Stimulated activated CD4-positive, alpha-beta T cell treated with anti-CD3 and anti-CD28 coated beads, Interleukin-15, amount 100 ng/mL, for 1 hour (primary cell): ENCODE data around the gene RERE.
A peak's percentile ranks its signal among the peaks of the same experiment; 100 is the strongest.

Experiments
- DNase-seq, 2 donors: peaks; one replicate each; pipeline ENCODE4 v3.0.0-alpha.2; 2020; ENCODE audit warnings: low read depth in 1 of 2, low spot score in 1 of 2

The RERE gene

GRCh38 chr1:8357329-8358101 lies 459.9 kb downstream of the RERE start:
- DNase-seq, result no peak

- no peak for DNase-seq
Observed at GRCh38 chr1:8356256-8357209, 460.9 kb downstream of the RERE start.

- no peak for DNase-seq
Observed at GRCh38 chr1:8355439-8356255, 461.8 kb downstream of the RERE start.

DNA sequence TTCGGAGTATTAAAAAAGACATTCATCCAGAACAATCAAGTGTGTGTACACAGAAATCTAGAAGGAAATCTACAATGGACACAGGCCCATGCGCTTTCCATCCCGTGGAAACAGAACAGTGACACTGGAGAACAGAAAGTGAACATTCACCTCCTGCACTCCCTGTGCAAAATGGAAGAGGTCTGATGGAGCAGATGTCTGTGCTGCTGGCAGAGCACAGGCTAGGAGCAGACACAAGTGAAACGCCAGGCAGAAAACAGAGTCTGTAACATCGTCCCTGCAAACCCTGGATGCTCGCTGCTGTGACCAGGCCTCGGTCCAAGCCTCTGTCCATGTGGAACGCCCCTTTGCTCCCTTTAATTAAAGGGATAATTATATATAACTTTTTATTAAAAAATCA lies 463.4 kb downstream of the RERE start:
- DNase-seq, result no peak

DNA sequence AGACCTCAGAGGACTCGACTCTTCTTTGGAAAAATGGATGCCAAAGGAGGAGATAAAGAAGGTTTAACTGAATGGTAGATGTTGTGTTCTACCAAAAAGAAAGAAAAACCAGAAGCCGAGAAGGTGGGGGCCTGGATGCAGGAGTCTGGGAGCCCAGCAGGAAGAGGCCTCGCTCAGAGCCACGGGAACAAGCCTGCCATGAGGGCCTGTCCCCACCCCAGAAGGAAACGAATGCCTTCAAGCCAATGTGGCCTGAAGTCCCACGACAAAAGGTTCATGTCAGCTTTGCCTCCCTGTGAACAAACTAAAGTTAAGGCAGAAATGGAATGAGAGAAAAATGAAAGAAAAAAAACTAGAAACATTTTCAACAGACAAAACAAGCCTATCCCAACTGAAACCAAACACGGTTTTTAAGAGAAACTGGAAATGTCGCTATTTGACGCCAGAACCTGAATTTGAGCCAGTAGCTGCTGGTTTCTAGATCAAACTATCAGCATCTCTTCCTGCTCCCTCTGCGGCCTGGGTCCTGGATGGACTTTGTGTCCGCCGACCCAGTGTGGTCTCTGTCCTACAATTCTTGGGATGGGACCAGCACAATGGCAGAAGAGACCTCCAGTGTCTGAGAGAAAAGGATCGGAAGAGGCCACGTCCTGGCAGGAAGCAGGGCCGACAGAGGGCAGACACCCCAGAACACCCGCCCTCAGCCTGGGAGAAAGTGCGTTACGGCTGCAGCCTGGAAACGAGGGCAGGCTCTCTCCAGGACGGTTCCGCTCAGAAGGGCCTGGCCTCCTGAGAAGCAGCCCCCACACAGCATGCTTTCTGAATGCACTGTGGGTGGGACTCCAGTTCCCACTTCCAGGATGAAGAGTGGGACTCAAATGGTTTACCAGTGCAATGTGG lies 464.3 kb downstream of the RERE start:
- DNase-seq, result no peak

- no peak for DNase-seq
Observed at GRCh38 chr1:8352471-8352845, 465.0 kb downstream of the RERE start.

DNA sequence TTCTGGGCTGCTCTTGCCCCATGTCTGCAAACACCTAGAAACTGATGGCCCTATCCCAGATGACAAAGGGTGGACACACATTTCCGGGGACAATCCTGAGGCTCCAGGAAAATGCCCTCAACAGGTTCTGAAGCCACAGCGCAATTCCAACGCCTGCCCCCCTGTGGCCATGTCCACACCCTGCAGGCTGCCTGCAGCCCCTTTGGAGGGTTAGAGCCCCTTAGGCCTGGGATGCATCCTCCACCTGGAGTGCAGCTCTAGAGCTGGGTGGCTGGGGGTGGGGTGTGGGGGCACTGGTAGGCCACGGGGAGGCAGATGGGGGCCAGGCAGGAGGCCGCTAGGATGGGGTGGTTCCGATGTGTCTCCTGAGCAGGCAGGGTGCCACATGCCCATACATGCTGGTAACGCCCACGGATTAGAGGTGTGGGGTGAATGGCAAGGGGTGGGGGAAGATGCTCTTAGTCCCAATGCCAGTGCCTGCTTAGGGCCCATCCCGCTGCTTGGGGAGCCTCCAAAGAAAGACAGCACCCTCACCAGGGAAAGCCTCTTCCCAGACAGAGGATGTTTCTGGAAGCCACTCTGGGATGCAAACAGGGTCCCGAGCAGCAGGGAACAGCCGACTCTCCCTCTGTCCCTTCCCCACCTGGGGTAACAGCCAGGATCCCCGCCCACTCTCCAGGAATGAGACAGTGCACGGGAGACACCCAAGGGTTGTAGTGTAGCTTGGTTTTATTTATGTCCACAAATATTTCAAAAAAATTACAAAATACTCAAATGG lies 465.6 kb downstream of the RERE start:
- no peak for DNase-seq

GRCh38 chr1:8350914-8351684 lies 466.3 kb downstream of the RERE start:
- no peak for DNase-seq

DNA sequence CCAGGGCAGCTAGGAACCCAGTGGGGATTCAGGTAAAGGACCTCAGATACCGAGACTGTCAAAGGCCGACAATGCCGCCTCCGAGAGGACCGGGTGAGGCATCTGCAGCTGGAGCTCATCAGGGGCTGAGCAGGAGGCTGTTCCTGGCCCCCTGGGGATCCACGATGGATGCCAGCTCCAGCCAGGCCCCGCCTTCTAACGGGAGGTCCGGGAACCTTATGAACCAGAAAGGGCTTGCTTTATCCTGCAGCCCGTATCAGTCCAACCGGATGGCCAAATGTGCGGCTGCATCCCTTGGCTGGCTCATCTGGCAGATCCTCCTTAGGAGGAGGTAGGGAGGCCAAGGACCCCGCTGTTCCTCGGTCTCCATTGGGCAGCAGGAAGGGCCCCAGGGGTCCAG lies 467.5 kb downstream of the RERE start:
- no peak for DNase-seq

DNA sequence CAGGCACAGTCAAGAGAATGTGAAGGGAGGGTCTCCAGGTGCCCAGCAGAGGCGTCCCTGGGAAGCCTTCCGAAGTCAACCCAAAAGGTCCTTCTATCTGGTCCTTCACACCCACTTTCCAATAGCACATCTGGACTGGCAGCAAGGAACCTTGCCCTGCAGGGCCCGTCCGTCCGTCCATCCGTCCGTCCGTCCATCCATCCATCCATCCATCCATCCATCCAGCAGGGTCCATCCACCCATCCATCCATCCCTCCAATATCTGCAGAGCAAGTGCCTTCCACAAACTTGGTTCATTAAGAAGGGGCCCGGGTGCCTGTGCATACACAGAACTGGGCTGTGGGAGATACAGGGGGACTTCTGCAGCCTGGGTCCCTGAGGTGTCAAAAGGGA lies 468.0 kb downstream of the RERE start:
- no peak for DNase-seq

- DNase-seq, result peak; percentile 31 to 64
Observed at GRCh38 chr1:8348777-8349472, 468.5 kb downstream of the RERE start.

- no peak for DNase-seq
Observed at GRCh38 chr1:8348047-8348776, 469.2 kb downstream of the RERE start.

GRCh38 chr1:8347635-8348034 lies 469.8 kb downstream of the RERE start:
- DNase-seq, result no peak

DNA sequence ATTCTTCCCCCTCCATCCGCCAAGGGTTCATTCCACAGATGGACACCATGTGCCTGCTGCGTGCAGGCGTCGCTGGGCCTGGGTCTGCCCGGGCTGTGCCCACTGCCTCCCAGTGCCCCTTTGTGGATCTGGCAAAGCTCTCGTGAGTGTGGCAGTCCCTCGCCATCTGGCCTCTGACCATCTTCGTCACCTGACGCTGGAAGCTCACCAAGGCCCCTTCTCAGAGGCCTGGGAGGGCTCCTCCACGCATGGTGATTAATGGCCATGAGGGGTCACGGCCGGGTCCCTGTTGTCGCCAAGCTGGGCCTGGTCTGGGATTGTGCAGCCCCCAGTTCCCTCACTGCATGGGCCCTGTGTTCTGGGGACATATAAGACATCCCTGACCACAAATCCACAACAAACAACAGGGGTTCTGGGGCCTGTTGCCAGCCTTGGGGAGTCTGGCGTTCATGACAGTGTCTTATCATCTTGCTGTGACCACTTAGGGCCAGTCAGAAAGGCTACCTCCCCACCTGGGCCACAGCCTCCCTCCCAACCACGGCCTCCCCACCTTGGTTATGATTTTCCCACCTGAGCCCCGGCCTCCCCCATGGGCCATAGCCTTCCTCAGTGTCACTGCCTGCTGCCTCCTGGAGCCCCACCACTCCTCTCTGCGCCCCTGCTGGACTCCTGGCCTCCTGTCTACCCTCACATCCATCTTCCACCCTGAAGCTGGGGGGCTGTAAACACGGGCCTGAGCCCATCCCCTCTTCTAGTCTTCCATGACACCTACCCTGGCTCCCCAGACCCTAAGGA lies 471.6 kb downstream of the RERE start:
- DNase-seq, result no peak

DNA sequence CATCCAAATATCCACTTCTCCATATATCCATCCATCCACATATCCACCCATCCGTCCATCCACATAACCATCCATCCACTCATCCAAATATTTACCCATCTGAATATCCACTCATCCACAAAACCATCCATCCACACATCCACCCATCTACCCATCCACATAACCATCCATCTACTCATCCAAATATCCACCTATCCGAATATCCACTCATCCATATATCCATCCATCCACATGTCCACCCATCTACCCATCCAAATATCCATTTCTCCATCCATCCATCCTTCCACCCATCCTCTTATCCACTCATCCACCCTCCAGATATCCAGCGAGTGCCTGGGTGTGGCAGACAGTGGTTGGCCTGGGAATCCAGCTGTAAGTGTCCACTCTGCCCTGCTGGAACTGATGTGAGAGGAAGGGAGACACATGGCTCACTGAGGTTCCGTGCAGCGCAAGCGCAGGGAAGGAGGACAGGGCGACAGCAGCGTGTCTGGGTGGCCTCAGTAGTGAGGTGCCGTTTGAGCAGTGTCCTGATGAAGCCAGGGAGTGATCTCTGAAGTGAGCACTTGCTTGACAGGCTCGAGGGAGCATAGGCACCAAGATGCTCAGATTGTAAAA lies 472.4 kb downstream of the RERE start:
- no peak for DNase-seq

DNA sequence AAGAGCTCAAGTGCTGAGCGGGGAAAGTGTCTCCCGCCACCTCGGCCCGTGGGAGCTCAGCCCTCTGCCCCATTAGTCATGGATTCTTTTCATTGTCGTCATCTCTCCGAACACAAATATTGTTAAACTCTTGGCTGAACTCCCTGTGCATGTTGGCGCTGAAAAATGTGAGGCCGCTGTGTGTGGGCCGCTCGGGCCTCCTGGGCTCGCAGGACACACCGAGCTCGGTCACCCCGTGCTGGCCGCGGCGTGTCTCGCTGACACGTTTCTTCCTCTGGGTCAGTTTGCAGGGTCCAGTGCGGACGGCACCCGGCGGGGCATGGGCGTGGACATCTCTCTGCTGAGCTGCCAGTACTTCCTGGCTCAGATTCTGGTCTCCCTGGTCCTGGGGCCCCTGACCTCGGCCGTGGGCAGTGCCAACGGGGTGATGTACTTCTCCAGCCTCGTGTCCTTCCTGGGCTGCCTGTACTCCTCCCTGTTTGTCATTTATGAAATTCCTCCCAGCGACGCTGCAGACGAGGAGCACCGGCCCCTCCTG lies 473.9 kb downstream of the RERE start:
- DNase-seq, result no peak
